ENCODE results near the gene BRD2. TPM values are rescaled to one million over a fixed set of nuclear protein-coding genes. Genes with fewer than 3 reads are reported as not detected.
A peak's percentile ranks its signal among the peaks of the same experiment; 100 is the strongest.

Gene BRD2
- total RNA-seq, 1 experiment from 2014 or later, result 157 TPM

- POLR2A ChIA-PET (ENCODE audit: unreplicated experiment), result interaction anchor here (0.6 to 1.8 kb wide), 4 partner anchors 11 to 134 kb away, joined by 3 to 20 read pairs (median 6); partner anchors contain the start of gene HLA-DMA
- H3K4me1 ChIP-seq (replicated peaks; ENCODE audit: insufficient read depth), result 0 out of 2 replicates have a peak, but pooled peaks cover 4% of the 10 kb centered on the region
- TF ChIP-seq CTCF (conservative IDR thresholded peaks at IDR 0.05) (no peak), EZH2 (IDR thresholded peaks at IDR 0.05; ENCODE audit: low read depth) (no peak)
- peaks cover 52% of the 10 kb centered on the region for H4K20me1 ChIP-seq (ENCODE audit: insufficient read depth)
- peaks cover 35% of the 10 kb centered on the region for H3K36me3 ChIP-seq (ENCODE audit: low read depth)
- CTCF ChIA-PET, result interaction anchor here (2.5 kb wide), 1 partner anchor 49 kb away, joined by 31 read pairs; no protein-coding TSS in a partner anchor
- no peaks in the 10 kb centered on the region for H3K9me2 ChIP-seq (ENCODE audit: insufficient read depth)
- no peaks in the 10 kb centered on the region for H3K9me3 ChIP-seq (ENCODE audit: insufficient read depth, low read depth)
- H3K4me3 ChIP-seq, result no peak overlapping the region
- H3K79me2 ChIP-seq (ENCODE audit: low read depth), result peaks cover 17% of the 10 kb centered on the region
- intact Hi-C loops (cut with micrococcal nuclease; ENCODE audit: unreplicated experiment), result no loop called here
- BruUV-seq (replicated peaks), result no TSS peak
- H3F3A ChIP-seq (ENCODE audit: insufficient read depth, low read depth), result peaks cover 68% of the 10 kb centered on the region
- H2AFZ ChIP-seq, result no peak overlapping the region
- 0 out of 2 replicates have a peak, but pooled peaks cover 15% of the 10 kb centered on the region for H3K27me3 ChIP-seq (ENCODE audit: insufficient read depth, low read depth)
- H3K27ac ChIP-seq, result no peak overlapping the region; the same call in 1 of the 2 replicates
- no peak overlapping the region for H3K4me2 ChIP-seq
- no peak for DNase-seq
Measured at GRCh38 chr6:32982702-32983492, 14.5 kb downstream of the BRD2 start.

- Histone ChIP-seq H2AFZ (no peak overlapping the region), H3F3A (ENCODE audit: insufficient read depth, low read depth) (peaks cover 62% of the 10 kb centered on the region), H3K9me2 (ENCODE audit: insufficient read depth) (no peaks in the 10 kb centered on the region), H3K4me2 (no peak overlapping the region), H4K20me1 (ENCODE audit: insufficient read depth) (peaks cover 46% of the 10 kb centered on the region), H3K9me3 (ENCODE audit: insufficient read depth, low read depth) (no peaks in the 10 kb centered on the region), H3K79me2 (ENCODE audit: low read depth) (peaks cover 11% of the 10 kb centered on the region; the same call in 1 of the 2 replicates), H3K27me3 (ENCODE audit: insufficient read depth, low read depth) (0 out of 2 replicates have a peak, but pooled peaks cover 16% of the 10 kb centered on the region), H3K4me3 (no peak overlapping the region), H3K27ac (no peak overlapping the region), H3K4me1 (replicated peaks; ENCODE audit: insufficient read depth) (0 out of 2 replicates have a peak, but pooled peaks cover 4% of the 10 kb centered on the region), H3K36me3 (ENCODE audit: low read depth) (peaks cover 29% of the 10 kb centered on the region)
- DNase-seq, result no peak
- POLR2A ChIA-PET (ENCODE audit: unreplicated experiment), result interaction anchor here (0.7 to 1.8 kb wide), 2 partner anchors 12 to 117 kb away, joined by 6 to 20 read pairs; no protein-coding TSS in a partner anchor
- no TSS peak for BruUV-seq (replicated peaks)
- no peak for TF ChIP-seq EZH2 (IDR thresholded peaks at IDR 0.05; ENCODE audit: low read depth)
- no peak for TF ChIP-seq CTCF (conservative IDR thresholded peaks at IDR 0.05)
- intact Hi-C loops (cut with micrococcal nuclease; ENCODE audit: unreplicated experiment), result no loop called here
- CTCF ChIA-PET, result interaction anchor here (0.5 to 2.5 kb wide), 4 partner anchors 16 to 145 kb away, joined by 3 to 31 read pairs (median 18); partner anchors contain the start of genes HLA-DMA and TAP2
Measured at GRCh38 chr6:32983493-32983848, 15.1 kb downstream of the BRD2 start.

GRCh38 chr6:32983964-32984621 lies 15.7 kb downstream of the BRD2 start:
- POLR2A ChIA-PET (ENCODE audit: unreplicated experiment), result interaction anchor here (0.6 to 1.8 kb wide), 8 partner anchors 11 to 288 kb away, joined by 3 to 20 read pairs (median 4); partner anchors contain the start of gene TAP2
- no TSS peak for BruUV-seq (replicated peaks)
- CTCF ChIA-PET, result interaction anchor here (0.5 to 2.5 kb wide), 19 partner anchors 9 to 317 kb away, joined by 3 to 31 read pairs (median 4); partner anchors contain the start of genes BRD2, HLA-DMA, HLA-DMB and HLA-DQB1

More at GRCh38 chr6:32983964-32984621, 15.7 kb downstream of the BRD2 start:
- Histone ChIP-seq H3K27me3 (ENCODE audit: insufficient read depth, low read depth) (0 out of 2 replicates have a peak, but pooled peaks cover 16% of the 10 kb centered on the region), H3K36me3 (ENCODE audit: low read depth) (peaks cover 23% of the 10 kb centered on the region), H3F3A (ENCODE audit: insufficient read depth, low read depth) (peaks cover 56% of the 10 kb centered on the region), H3K4me2 (0 out of 2 replicates have a peak overlapping the region, but pooled peaks have one; percentile 12), H2AFZ (no peak overlapping the region), H3K4me3 (no peak overlapping the region), H3K9me2 (ENCODE audit: insufficient read depth) (no peaks in the 10 kb centered on the region), H3K27ac (no peak overlapping the region), H3K4me1 (replicated peaks; ENCODE audit: insufficient read depth) (0 out of 2 replicates have a peak, but pooled peaks cover 4% of the 10 kb centered on the region), H3K79me2 (ENCODE audit: low read depth) (peaks cover 8% of the 10 kb centered on the region; the same call in 1 of the 2 replicates), H3K9me3 (ENCODE audit: insufficient read depth, low read depth) (no peaks in the 10 kb centered on the region), H4K20me1 (ENCODE audit: insufficient read depth) (peaks cover 40% of the 10 kb centered on the region)
- TF ChIP-seq EZH2 (IDR thresholded peaks at IDR 0.05; ENCODE audit: low read depth), result no peak
- TF ChIP-seq CTCF (conservative IDR thresholded peaks at IDR 0.05), result no peak
- intact Hi-C loops (cut with micrococcal nuclease; ENCODE audit: unreplicated experiment), result loop anchor here (1.0 to 2.0 kb wide), 2 partner anchors 99 to 145 kb away; partner anchors contain the start of gene TAP2
- no peak for DNase-seq

Data from PC-9 (cell line).